ENCODE results near the gene INSR. TPM values are rescaled to one million over a fixed set of nuclear protein-coding genes. Genes with fewer than 3 reads are reported as not detected.

The INSR gene
- total RNA-seq, 4 donors from 2014 or later: 67.1 to 120 (median 80.2) TPM

DNA sequence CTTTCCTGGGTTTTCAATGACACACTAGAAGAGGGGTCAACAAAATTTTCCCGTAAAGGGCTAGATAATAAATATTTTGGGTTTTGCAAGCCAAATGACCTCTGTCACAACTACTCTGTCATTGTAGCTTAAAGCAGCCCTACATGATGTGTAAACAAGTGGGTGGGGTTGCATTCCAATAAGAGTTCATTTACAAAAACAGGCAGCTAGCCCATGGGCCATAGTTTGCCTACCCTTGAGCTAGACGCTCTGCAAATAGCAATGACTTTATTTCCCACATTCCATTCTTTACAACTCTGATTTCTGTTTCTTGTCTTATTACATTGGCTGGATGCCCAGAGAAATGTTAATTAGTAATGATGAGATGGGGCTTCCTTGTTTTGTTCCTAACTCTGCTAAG, 148.7 kb downstream of the INSR start:
- TF ChIP-seq, protein P1, sequence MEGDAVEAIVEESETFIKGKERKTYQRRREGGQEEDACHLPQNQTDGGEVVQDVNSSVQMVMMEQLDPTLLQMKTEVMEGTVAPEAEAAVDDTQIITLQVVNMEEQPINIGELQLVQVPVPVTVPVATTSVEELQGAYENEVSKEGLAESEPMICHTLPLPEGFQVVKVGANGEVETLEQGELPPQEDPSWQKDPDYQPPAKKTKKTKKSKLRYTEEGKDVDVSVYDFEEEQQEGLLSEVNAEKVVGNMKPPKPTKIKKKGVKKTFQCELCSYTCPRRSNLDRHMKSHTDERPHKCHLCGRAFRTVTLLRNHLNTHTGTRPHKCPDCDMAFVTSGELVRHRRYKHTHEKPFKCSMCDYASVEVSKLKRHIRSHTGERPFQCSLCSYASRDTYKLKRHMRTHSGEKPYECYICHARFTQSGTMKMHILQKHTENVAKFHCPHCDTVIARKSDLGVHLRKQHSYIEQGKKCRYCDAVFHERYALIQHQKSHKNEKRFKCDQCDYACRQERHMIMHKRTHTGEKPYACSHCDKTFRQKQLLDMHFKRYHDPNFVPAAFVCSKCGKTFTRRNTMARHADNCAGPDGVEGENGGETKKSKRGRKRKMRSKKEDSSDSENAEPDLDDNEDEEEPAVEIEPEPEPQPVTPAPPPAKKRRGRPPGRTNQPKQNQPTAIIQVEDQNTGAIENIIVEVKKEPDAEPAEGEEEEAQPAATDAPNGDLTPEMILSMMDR (IDR thresholded peaks at IDR 0.05): no peak
- no peak for ATAC-seq (ENCODE audit: low FRiP score)
- no peak for DNase-seq (ENCODE audit: low spot score)

DNA sequence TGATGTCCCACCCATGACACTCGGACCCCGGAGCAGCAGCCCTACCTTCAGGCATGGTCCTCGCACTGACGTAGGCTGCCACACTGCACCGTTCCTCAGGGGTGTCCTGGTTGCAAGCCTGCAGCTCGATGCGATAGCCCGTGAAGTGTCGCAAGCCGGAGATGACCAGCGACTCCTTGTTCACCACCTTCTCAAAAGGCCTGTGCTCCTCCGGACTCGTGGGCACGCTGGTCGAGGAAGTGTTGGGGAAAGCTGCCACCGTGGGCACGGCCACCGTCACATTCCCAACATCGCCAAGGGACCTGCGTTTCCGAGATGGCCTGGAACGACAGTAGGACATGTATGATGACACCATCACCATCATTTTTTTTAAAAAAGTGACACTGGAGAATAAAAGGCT, 151.4 kb downstream of the INSR start:
- TF ChIP-seq, protein P1 (IDR thresholded peaks at IDR 0.05): no peak
- DNase-seq (ENCODE audit: low spot score): no peak
- ATAC-seq (ENCODE audit: low FRiP score): no peak

- ATAC-seq (ENCODE audit: low FRiP score) (no peak), DNase-seq (ENCODE audit: low spot score) (no peak)
- TF ChIP-seq, protein P1 (IDR thresholded peaks at IDR 0.05): no peak
Measured at GRCh38 chr19:7140137-7140536, 154.1 kb downstream of the INSR start.

DNA sequence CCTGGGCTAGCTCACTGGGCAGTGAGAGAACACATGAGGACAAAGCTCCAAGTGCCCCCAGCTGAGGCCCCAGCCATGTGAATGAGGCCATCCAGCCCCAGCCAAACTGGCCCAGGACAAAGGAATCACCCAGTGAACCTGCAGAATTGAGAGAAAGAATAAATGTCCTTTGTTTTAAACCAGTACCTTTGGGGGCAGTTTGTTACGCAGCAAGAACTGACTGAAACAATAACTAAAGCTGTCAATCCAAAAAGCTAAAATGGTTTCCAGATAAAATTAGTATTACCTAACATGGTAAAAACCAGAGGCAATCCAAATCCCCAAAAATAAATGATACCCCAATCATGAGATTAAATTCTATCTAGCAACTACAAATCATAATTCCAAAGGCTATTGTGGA, 155.1 kb downstream of the INSR start:
- no peak for ATAC-seq (ENCODE audit: low FRiP score)
- no peak for DNase-seq (ENCODE audit: low spot score)
- TF ChIP-seq, protein P1 (IDR thresholded peaks at IDR 0.05): no peak

- no peak for DNase-seq (ENCODE audit: low spot score)
- ATAC-seq (ENCODE audit: low FRiP score): no peak
- TF ChIP-seq, protein P1 (IDR thresholded peaks at IDR 0.05): no peak
Measured at GRCh38 chr19:7138402-7138801, 155.8 kb downstream of the INSR start.

DNA sequence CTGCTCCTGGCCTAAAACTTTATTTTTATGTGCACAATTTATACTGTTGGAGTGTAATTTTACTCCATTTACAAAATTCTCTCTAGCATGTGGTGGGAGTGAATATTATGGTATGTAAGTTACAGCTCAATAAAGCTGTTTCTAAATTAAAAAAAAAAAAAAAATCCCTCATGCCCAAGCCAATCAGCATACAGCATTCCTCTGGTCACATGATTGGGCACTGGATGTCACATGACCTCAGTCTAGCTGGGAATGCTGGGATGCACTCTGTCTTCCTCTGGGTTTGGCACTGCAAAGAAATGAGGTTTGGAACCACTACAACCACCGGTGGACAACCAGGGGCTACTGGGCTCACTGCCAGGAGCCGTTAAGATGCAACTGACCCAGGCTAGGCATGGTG, 157.1 kb downstream of the INSR start:
- DNase-seq (ENCODE audit: low spot score): no peak
- TF ChIP-seq, protein P1 (IDR thresholded peaks at IDR 0.05): no peak
- no peak for ATAC-seq (ENCODE audit: low FRiP score)

GRCh38 chr19:7132054-7132453, 162.2 kb downstream of the INSR start:
- TF ChIP-seq, protein P1 (IDR thresholded peaks at IDR 0.05): no peak
- no peak for DNase-seq (ENCODE audit: low spot score)
- no peak for ATAC-seq (ENCODE audit: low FRiP score)
